Activated CD8-positive, alpha-beta memory T cell treated with anti-CD3 and anti-CD28 coated beads for 24 hours (primary cell): Measurements from ENCODE around the gene OR11H1.
"Not testable (repeated sequence)": the region's sequence is repeated elsewhere in the genome, so short reads cannot be mapped to it uniquely, and the experiment has no call there.

Source experiments
- DNase-seq: peaks from one replicate; pipeline ENCODE4 v3.0.0-alpha.2; 2020

The OR11H1 gene, protein sequence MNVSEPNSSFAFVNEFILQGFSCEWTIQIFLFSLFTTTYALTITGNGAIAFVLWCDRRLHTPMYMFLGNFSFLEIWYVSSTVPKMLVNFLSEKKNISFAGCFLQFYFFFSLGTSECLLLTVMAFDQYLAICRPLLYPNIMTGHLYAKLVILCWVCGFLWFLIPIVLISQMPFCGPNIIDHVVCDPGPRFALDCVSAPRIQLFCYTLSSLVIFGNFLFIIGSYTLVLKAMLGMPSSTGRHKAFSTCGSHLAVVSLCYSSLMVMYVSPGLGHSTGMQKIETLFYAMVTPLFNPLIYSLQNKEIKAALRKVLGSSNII

GRCh38 chr22:15527892-15528291 is at the start of gene OR11H1:
Gene OR11H1 (plus strand): TSS chr22:15528192. CDS start chr22:15528192, 0 bp downstream.
- DNase-seq = not testable (repeated sequence)

DNA sequence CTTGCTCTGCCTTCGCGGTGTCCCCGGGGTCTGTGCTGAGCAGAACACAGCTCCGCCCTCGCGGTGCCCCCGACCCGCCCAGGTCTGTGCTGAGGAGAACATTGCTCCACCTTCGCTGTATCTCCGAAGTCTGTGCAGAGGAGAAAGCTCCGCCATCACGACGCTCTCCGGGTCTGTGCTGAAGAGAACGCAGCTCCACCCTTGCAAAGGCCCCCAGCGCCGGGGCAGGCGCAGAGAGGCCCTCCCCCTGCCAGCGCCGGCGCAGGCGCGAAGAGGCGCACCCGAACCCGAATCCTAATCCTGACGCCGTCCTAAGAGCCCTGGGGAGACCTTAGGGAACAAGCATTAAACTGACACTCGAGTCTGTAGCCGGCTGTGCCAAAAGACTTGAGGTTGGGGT is 18.0 kb upstream of the OR11H1 start:
- not testable (repeated sequence) for DNase-seq

- peak; percentile 26 for DNase-seq
These were observed 12.1 kb upstream of the OR11H1 start for GRCh38 chr22:15515896-15516295.

GRCh38 chr22:15553767-15554166 is 25.8 kb downstream of the OR11H1 start:
- DNase-seq = peak; percentile 32

DNA sequence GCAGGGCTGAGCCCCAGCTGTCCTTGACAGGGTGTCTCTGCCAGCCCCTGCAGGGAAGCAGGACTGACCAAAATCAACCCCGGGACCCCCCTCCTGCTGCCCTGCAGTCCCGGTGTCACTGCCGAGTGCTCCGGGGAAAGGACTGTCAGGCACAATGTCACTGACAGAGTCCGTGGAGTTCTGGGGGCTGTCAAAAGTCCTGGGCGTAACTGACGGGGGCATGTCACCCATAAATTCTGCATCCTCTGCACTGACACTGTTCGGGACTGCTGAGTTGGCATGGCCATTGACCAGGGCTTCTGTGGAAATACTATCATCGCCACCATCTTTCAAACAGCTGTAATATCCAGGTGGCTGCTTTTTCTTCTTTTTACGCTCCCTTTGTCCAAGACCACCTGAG is 35.5 kb downstream of the OR11H1 start:
- DNase-seq = not testable (repeated sequence)

DNA sequence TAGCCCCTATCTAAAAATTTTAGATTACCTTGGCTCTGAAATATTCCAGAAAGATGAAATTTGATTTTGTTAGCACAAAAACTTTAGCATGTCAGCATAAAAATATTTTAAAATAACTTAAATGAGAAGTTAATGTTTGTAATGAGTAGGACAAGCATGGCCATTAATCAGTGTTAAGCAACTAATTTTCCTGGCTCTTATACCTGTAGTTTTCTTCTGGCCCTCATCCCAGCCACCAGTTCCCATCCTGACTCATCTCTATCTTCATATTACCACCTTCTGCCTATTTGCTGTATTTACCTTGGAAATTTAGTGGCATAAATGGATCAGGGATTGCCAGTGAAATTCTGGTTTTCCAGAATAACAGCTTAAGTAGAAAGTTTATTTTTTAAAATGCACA is 37.1 kb downstream of the OR11H1 start:
- DNase-seq = not testable (repeated sequence)
